Suprapubic skin (tissue), 4 donors: ENCODE measurements around the gene CSGALNACT2. TPM values are rescaled to one million over a fixed set of nuclear protein-coding genes. Genes with fewer than 3 reads are reported as not detected.

ENCODE experiments used
- DNase-seq, 2 donors: peaks; one replicate each; pipeline ENCODE4 v3.0.0-alpha.2; 2019; ENCODE audit warnings: low spot score in 2 of 2
- H3K27ac ChIP-seq: fragments of 200-600 bp; sonication (generic); one replicate; pipeline ENCODE4 v1.5.1; 2019
- H3K27me3 ChIP-seq: fragments of 200-600 bp; sonication (generic); one replicate; pipeline ENCODE4 v1.5.1; 2019
- H3K36me3 ChIP-seq: fragments of 200-600 bp; sonication (generic); one replicate; pipeline ENCODE4 v1.5.1; 2019
- H3K4me1 ChIP-seq: fragments of 200-600 bp; sonication (generic); one replicate; pipeline ENCODE4 v1.5.1; 2019
- H3K4me3 ChIP-seq: fragments of 200-600 bp; sonication (generic); one replicate; pipeline ENCODE4 v1.5.1; 2019; ENCODE audit warnings: mild to moderate bottlenecking
- H3K9me3 ChIP-seq: fragments of 200-600 bp; sonication (generic); one replicate; pipeline ENCODE4 v1.5.1; 2019
- EP300 ChIP-seq: sonication (generic); formaldehyde crosslinking; IDR thresholded peaks from one replicate; pipeline ENCODE4 v1.6.1; 2017; ENCODE audit warnings: antibody characterized with exemption
- POLR2A ChIP-seq, 2 donors: fragments of 450-650 bp; IDR thresholded peaks; one replicate each; pipeline ENCODE4 v1.6.1; 2017; ENCODE audit warnings: antibody characterized with exemption in 2 of 2, mild to moderate bottlenecking in 2 of 2, moderate library complexity in 2 of 2
- POLR2AphosphoS5 ChIP-seq, 3 donors: sonication (generic); formaldehyde crosslinking; IDR thresholded peaks; one replicate each; pipeline ENCODE4 v1.6.1; 2017; ENCODE audit warnings: antibody characterized with exemption in 3 of 3
- WGBS: methylation state at CpG from one replicate; pipeline ENCODE4 v1.1.5; 2018; 5-methylcytosine and 5-hydroxymethylcytosine counted together
- total RNA-seq, 4 donors: library from RNA; depleted of rRNA; stranded (reverse); fragments of >200 nt; gene quantifications; one replicate each; pipeline ENCODE4 v1.1.0, GENCODE V29; 2016
- TF ChIP-seq, protein P1 (sequence below), 2 donors: fragments of 200-600 bp in 1 of 2; fragments of 450-650 bp in 1 of 2; sonication (generic) in 1 of 2; IDR thresholded peaks; one replicate each; pipeline ENCODE4 v1.5.1; 2016 to 2019; ENCODE audit warnings: antibody characterized with exemption in 2 of 2, mild to moderate bottlenecking in 1 of 2, moderate library complexity in 1 of 2

Gene CSGALNACT2
- total RNA-seq, 4 donors from 2014 or later, result 10.1 to 15.5 (median 13.9) TPM

DNA sequence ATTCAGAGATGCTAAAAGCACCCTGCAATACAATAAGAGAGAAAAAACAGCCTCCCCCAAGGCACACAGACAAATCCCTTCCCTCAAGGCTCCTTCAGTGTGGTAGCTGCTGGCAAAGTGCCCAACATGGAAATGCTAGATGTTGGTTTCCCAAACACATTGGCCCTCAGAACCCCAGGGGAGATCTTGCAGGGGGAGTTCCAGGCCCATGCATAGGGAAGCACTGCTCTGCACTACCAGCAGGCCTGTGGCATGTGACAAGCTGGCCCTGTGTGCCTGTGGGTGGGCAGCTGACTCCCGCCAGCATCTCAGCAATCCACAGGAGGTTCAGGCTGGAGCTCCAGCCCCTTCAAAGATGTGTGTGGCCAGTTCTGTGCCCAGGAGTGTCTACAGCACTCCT lies 16.8 kb upstream of the CSGALNACT2 start:
- H3K27me3 ChIP-seq, result no peaks in the 10 kb centered on the region
- H3K9me3 ChIP-seq, result no peaks in the 10 kb centered on the region
- H3K36me3 ChIP-seq, result no peaks in the 10 kb centered on the region
- DNase-seq, result peak; percentile 58 to 59
- 75% methylated on average over 1 of the region's 1 CpG for WGBS
- TF ChIP-seq POLR2A (IDR thresholded peaks at IDR 0.05) (no peak), POLR2AphosphoS5 (IDR thresholded peaks at IDR 0.05) (no peak), EP300 (no peak)
- TF ChIP-seq, protein P1, sequence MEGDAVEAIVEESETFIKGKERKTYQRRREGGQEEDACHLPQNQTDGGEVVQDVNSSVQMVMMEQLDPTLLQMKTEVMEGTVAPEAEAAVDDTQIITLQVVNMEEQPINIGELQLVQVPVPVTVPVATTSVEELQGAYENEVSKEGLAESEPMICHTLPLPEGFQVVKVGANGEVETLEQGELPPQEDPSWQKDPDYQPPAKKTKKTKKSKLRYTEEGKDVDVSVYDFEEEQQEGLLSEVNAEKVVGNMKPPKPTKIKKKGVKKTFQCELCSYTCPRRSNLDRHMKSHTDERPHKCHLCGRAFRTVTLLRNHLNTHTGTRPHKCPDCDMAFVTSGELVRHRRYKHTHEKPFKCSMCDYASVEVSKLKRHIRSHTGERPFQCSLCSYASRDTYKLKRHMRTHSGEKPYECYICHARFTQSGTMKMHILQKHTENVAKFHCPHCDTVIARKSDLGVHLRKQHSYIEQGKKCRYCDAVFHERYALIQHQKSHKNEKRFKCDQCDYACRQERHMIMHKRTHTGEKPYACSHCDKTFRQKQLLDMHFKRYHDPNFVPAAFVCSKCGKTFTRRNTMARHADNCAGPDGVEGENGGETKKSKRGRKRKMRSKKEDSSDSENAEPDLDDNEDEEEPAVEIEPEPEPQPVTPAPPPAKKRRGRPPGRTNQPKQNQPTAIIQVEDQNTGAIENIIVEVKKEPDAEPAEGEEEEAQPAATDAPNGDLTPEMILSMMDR (IDR thresholded peaks at IDR 0.05), result no peak
- H3K27ac ChIP-seq, result no peak overlapping the region
- no peak overlapping the region for H3K4me3 ChIP-seq
- peaks cover 8% of the 10 kb centered on the region for H3K4me1 ChIP-seq

DNA sequence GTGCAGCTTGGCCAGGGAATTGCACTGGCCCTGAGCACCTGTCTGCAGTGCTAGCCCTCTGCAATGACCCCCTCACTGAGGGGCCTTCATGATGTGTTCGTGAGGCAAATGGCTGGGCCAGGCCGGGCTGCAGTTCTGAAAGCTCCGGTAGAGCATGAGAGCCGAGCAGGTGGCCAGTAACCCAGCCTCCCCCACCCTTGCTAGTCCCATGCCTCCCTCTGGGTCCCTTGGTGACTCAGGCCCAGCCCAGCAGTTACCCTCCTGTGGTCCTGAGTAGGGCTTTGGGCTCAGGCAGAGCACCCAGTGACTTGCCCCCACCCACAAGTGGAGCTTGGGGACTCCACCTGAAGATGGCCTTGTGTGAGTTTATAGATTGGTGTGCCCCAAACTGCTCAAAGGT lies 16.1 kb upstream of the CSGALNACT2 start:
- Histone ChIP-seq H3K36me3 (no peaks in the 10 kb centered on the region), H3K27me3 (no peaks in the 10 kb centered on the region), H3K4me1 (peaks cover 8% of the 10 kb centered on the region), H3K9me3 (no peaks in the 10 kb centered on the region), H3K4me3 (no peak overlapping the region), H3K27ac (no peak overlapping the region)
- DNase-seq, result peak in 1 of 2 donors; percentile 41
- WGBS, result no CpG with 5 or more reads among the region's 4 CpGs
- TF ChIP-seq, protein P1 (IDR thresholded peaks at IDR 0.05), result no peak
- TF ChIP-seq POLR2A (IDR thresholded peaks at IDR 0.05), result no peak
- no peak for TF ChIP-seq EP300
- TF ChIP-seq POLR2AphosphoS5 (IDR thresholded peaks at IDR 0.05), result no peak

DNA sequence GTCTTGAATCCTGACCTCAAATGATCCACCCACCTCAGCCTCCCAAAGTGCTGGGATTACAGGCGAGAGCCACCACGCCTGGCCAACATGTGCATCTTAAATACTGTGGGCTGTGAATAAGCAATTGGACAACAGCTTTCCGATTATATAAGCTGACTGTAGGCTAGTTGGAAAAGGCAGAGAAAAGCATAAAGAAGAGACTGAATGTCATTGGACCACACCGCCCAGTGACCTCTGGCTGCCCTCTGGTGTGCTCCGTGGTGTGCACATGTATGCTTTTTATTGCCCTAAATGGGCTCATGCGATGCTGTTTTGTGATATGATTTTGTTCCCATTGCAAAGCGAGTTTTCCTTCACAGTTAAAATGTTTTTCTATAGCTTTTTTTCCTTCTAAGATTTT lies 15.4 kb upstream of the CSGALNACT2 start:
- H3K27me3 ChIP-seq, result no peaks in the 10 kb centered on the region
- H3K36me3 ChIP-seq, result no peaks in the 10 kb centered on the region
- H3K9me3 ChIP-seq, result no peaks in the 10 kb centered on the region
- H3K4me1 ChIP-seq, result peaks cover 8% of the 10 kb centered on the region
- no peak overlapping the region for H3K4me3 ChIP-seq
- WGBS, result 91% methylated on average over 7 of the region's 7 CpGs
- no peak for DNase-seq
- TF ChIP-seq POLR2AphosphoS5 (IDR thresholded peaks at IDR 0.05) (no peak), EP300 (no peak), POLR2A (IDR thresholded peaks at IDR 0.05) (no peak)
- TF ChIP-seq, protein P1 (IDR thresholded peaks at IDR 0.05), result no peak
- no peak overlapping the region for H3K27ac ChIP-seq

DNA sequence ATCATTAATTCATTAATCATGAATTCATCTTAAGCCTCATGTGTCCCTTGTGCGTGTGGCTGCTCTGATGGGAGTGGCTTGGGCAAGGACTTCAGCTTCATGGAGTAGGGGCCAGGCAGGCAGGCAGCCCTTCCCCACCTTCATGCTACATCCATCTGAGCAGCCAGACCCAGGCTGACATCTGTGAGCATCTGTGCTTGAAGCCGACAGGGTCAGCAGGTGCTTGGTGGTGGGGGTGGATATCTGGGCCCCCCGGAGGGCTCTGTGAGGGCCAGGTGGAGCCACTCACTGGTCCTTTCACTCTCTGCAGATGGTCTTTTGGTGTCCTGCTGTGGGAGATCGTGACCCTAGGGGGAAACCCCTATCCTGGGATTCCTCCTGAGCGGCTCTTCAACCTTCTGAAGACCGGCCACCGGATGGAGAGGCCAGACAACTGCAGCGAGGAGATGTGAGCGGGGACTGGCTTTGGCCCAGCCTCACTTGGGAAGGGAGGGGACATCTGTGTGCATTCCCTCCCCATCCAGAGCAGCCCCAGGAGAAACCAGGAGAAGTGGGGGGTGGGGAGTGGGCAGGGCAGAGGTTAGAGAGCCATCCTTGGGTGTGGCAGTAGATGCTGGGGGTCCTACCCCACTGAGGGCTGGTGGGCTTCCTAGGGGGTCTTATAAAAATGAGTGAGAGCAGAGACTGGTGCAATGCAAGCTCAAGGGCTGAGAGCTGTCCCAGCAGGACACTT lies 14.7 kb upstream of the CSGALNACT2 start:
- Histone ChIP-seq H3K4me3 (no peak overlapping the region), H3K36me3 (no peaks in the 10 kb centered on the region), H3K9me3 (no peaks in the 10 kb centered on the region), H3K27me3 (no peaks in the 10 kb centered on the region), H3K4me1 (peaks cover 8% of the 10 kb centered on the region), H3K27ac (no peak overlapping the region)
- peak; percentile 45 to 65 for DNase-seq
- WGBS, result 91% methylated on average over 8 of the region's 9 CpGs
- TF ChIP-seq POLR2AphosphoS5 (IDR thresholded peaks at IDR 0.05), result no peak
- TF ChIP-seq, protein P1 (IDR thresholded peaks at IDR 0.05), result no peak
- no peak for TF ChIP-seq EP300
- TF ChIP-seq POLR2A (IDR thresholded peaks at IDR 0.05), result no peak

DNA sequence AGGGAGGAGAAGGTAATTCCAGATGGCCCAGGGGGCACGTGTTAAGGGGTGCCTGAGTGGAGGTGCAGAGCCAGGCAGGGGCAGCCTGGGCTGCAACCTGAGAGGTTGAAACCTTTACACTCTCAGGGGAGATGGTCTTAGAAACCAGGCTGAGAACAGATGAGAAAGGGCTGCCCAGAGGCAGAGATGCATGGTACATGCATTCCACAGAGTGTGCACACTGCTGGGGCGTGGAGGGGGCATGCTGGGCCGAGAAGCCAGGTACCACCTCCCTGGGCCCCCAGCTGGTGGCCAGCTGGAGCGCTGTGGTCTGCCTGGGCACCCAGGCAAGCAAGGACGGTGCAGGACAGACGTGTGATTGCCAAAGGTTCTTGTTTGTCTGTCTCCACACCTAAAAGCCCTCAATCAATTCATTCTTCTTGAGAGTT lies 14.1 kb upstream of the CSGALNACT2 start:
- peak in 1 of 2 donors; percentile 58 for DNase-seq
- 76% methylated on average over 1 of the region's 6 CpGs for WGBS
- H3K27ac ChIP-seq, result no peak overlapping the region
- H3K9me3 ChIP-seq, result no peaks in the 10 kb centered on the region
- H3K4me3 ChIP-seq, result no peak overlapping the region
- TF ChIP-seq POLR2A (IDR thresholded peaks at IDR 0.05), result no peak
- TF ChIP-seq, protein P1 (IDR thresholded peaks at IDR 0.05), result no peak
- no peak for TF ChIP-seq POLR2AphosphoS5 (IDR thresholded peaks at IDR 0.05)
- TF ChIP-seq EP300, result no peak
- no peaks in the 10 kb centered on the region for H3K27me3 ChIP-seq
- H3K4me1 ChIP-seq, result peaks cover 14% of the 10 kb centered on the region
- H3K36me3 ChIP-seq, result no peaks in the 10 kb centered on the region
